ENCODE results near the gene ZNF616. TPM values are rescaled to one million over a fixed set of nuclear protein-coding genes. Genes with fewer than 3 reads are reported as not detected.

The ZNF616 gene
- total and polyA plus RNA-seq, 2 experiments from 2014 or later: 13.3 to 28.3 TPM

DNA sequence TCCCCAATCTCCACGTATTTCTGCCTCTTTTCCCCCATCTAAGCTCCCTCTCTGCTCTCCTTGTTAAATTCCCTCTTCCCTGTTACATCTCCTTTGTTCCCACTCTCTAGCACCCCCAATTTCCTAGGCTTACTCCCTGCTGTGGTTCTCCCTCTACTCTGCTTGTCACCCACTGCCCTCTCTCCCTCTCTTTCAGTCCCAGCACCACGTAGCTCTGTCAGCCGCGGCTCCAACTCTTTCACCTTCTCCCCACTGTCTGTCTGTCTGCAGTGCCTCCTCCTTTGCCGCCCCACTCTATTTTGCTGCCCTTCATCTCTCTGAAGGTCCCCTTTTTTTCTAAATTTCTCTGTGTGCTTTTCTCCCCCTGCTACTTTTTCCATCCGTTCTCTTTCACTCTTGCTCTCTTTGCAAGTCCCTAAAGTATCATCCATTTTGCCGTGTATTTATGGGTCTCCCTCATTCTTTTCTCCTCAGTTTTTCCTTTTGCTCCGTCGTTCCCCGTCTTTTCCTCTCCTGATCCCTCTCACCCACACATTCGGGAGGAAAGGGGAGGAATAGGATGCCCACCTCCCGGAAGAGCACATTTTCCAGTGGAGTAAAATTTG lies 45.1 kb downstream of the ZNF616 start:
- H3K36me3 ChIP-seq (ENCODE audit: insufficient read depth): peaks cover 4% of the 10 kb centered on the region; the same call in 1 of the 2 replicates
- peaks cover 10% of the 10 kb centered on the region for H3K27me3 Mint-ChIP-seq (ENCODE audit: insufficient read depth, low read depth, poor library complexity)
- no peak for DNase-seq (ENCODE audit: low spot score)
- H3K4me3 ChIP-seq: peak overlapping the region; percentile 94
- peak; percentile 45 for ATAC-seq
- no peaks in the 10 kb centered on the region for H3K9me2 ChIP-seq (ENCODE audit: insufficient read depth)
- peaks cover 4% of the 10 kb centered on the region; the same call in 1 of the 2 replicates for H3K27me3 ChIP-seq (ENCODE audit: insufficient read depth)
- H3K4me1 ChIP-seq (ENCODE audit: insufficient read depth): no peaks in the 10 kb centered on the region
- H4K20me1 ChIP-seq (replicated peaks; ENCODE audit: insufficient read depth): peaks cover 20% of the 10 kb centered on the region
- 0 out of 2 replicates have a peak, but pooled peaks cover 3% of the 10 kb centered on the region for H3F3A ChIP-seq (replicated peaks; ENCODE audit: low read depth)
- no peak overlapping the region for H3K27ac Mint-ChIP-seq
- H3K27ac ChIP-seq (ENCODE audit: low read depth): no peak overlapping the region
- peaks cover 48% of the 10 kb centered on the region for H3K36me3 Mint-ChIP-seq (ENCODE audit: low read depth)
- H3K4me2 ChIP-seq: peak overlapping the region; percentile 100
- peaks cover 57% of the 10 kb centered on the region for H3K79me2 ChIP-seq (replicated peaks; ENCODE audit: insufficient read depth)
- peaks cover 8% of the 10 kb centered on the region; the same call in 2 of the 3 replicates for H3K4me1 Mint-ChIP-seq
- peak overlapping the region; percentile 99 for H2AFZ ChIP-seq
- peaks cover 43% of the 10 kb centered on the region for H3K9me3 Mint-ChIP-seq
- peak overlapping the region; percentile 91 for H3K4me3 Mint-ChIP-seq
- no peak for TF ChIP-seq JUNB (IDR thresholded peaks at IDR 0.05; ENCODE audit: unreplicated experiment)
- no peak for TF ChIP-seq EZH2phosphoT487 (IDR thresholded peaks at IDR 0.05; ENCODE audit: unreplicated experiment)
- no peak for TF ChIP-seq EZH2 (IDR thresholded peaks at IDR 0.05; ENCODE audit: low read depth, unreplicated experiment)
- no peak for TF ChIP-seq ZNF331 (CRISPR knock-in tag; IDR thresholded peaks at IDR 0.05; ENCODE audit: low read depth)
- no peak for TF ChIP-seq POLR2AphosphoS5 (IDR thresholded peaks at IDR 0.05; ENCODE audit: low read depth)

GRCh38 chr19:52086481-52086880 lies 53.3 kb downstream of the ZNF616 start:
- Histone ChIP-seq H3F3A (replicated peaks; ENCODE audit: low read depth) (no peaks in the 10 kb centered on the region), H2AFZ (no peak overlapping the region), H3K4me3 (no peak overlapping the region), H3K9me2 (ENCODE audit: insufficient read depth) (no peaks in the 10 kb centered on the region), H3K79me2 (replicated peaks; ENCODE audit: insufficient read depth) (peaks cover 35% of the 10 kb centered on the region; the same call in 1 of the 2 replicates), H3K4me1 (ENCODE audit: insufficient read depth) (no peaks in the 10 kb centered on the region), H4K20me1 (replicated peaks; ENCODE audit: insufficient read depth) (no peaks in the 10 kb centered on the region; the same call in 1 of the 2 replicates), H3K4me2 (no peak overlapping the region), H3K27me3 (ENCODE audit: insufficient read depth) (no peaks in the 10 kb centered on the region), H3K36me3 (ENCODE audit: insufficient read depth) (peaks cover 31% of the 10 kb centered on the region), H3K27ac (ENCODE audit: low read depth) (no peak overlapping the region)
- Mint-ChIP-seq H3K4me3 (no peak overlapping the region), H3K9me3 (peaks cover 19% of the 10 kb centered on the region), H3K4me1 (no peaks in the 10 kb centered on the region), H3K36me3 (ENCODE audit: low read depth) (peaks cover 86% of the 10 kb centered on the region), H3K27ac (no peak overlapping the region), H3K27me3 (ENCODE audit: insufficient read depth, low read depth, poor library complexity) (peaks cover 2% of the 10 kb centered on the region)
- DNase-seq (ENCODE audit: low spot score) (no peak), ATAC-seq (no peak)
- no peak for TF ChIP-seq EZH2 (IDR thresholded peaks at IDR 0.05; ENCODE audit: low read depth, unreplicated experiment)
- TF ChIP-seq CREB1 (CRISPR knock-in tag; IDR thresholded peaks at IDR 0.05; ENCODE audit: low read depth): no peak
- TF ChIP-seq ZNF114 (CRISPR knock-in tag; IDR thresholded peaks at IDR 0.05): no peak
- TF ChIP-seq NANOG (IDR thresholded peaks at IDR 0.05; ENCODE audit: borderline replicate concordance): no peak
- TF ChIP-seq EZH2phosphoT487 (IDR thresholded peaks at IDR 0.05; ENCODE audit: unreplicated experiment): no peak
- no peak for TF ChIP-seq ETS1 (IDR thresholded peaks at IDR 0.05)
- TF ChIP-seq, protein P1, sequence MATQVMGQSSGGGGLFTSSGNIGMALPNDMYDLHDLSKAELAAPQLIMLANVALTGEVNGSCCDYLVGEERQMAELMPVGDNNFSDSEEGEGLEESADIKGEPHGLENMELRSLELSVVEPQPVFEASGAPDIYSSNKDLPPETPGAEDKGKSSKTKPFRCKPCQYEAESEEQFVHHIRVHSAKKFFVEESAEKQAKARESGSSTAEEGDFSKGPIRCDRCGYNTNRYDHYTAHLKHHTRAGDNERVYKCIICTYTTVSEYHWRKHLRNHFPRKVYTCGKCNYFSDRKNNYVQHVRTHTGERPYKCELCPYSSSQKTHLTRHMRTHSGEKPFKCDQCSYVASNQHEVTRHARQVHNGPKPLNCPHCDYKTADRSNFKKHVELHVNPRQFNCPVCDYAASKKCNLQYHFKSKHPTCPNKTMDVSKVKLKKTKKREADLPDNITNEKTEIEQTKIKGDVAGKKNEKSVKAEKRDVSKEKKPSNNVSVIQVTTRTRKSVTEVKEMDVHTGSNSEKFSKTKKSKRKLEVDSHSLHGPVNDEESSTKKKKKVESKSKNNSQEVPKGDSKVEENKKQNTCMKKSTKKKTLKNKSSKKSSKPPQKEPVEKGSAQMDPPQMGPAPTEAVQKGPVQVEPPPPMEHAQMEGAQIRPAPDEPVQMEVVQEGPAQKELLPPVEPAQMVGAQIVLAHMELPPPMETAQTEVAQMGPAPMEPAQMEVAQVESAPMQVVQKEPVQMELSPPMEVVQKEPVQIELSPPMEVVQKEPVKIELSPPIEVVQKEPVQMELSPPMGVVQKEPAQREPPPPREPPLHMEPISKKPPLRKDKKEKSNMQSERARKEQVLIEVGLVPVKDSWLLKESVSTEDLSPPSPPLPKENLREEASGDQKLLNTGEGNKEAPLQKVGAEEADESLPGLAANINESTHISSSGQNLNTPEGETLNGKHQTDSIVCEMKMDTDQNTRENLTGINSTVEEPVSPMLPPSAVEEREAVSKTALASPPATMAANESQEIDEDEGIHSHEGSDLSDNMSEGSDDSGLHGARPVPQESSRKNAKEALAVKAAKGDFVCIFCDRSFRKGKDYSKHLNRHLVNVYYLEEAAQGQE (IDR thresholded peaks at IDR 0.05; ENCODE audit: unreplicated experiment): no peak
- TF ChIP-seq ZNF331 (CRISPR knock-in tag; IDR thresholded peaks at IDR 0.05; ENCODE audit: low read depth): no peak
- no peak for TF ChIP-seq JUNB (IDR thresholded peaks at IDR 0.05; ENCODE audit: unreplicated experiment)
- TF ChIP-seq STAT1 (IDR thresholded peaks at IDR 0.05; ENCODE audit: unreplicated experiment): no peak
- TF ChIP-seq CTCF (conservative IDR thresholded peaks at IDR 0.05; ENCODE audit: low read depth in 2 of 2): no peak
